Right cardiac atrium (tissue), 5 donors: ENCODE results near the gene ACTMAP. TPM values are rescaled to one million over a fixed set of nuclear protein-coding genes. Genes with fewer than 3 reads are reported as not detected.
A peak's percentile ranks its signal among the peaks of the same experiment; 100 is the strongest.

Experiments used
- ATAC-seq, 2 donors: fragments of 200-7000 bp; cut with Tn5 transposase; one replicate each; pipeline versions ENCODE4 v1.8.0 to v1.9.1; 2020; ENCODE audit warnings: moderate library complexity in 2 of 2, mild to moderate bottlenecking in 1 of 2
- DNase-seq, 3 donors: peaks; one replicate each; pipeline ENCODE4 v3.0.0-alpha.2; 2020
- H3K27ac ChIP-seq: one replicate; pipeline ENCODE4 v1.5.1; 2013; ENCODE audit warnings: mild to moderate bottlenecking, low read length, control low read depth, moderate library complexity
- H3K27me3 ChIP-seq: one replicate; pipeline ENCODE4 v1.6.1; 2013; ENCODE audit not compliant: control insufficient read depth, insufficient read depth
- H3K4me1 ChIP-seq: one replicate; pipeline ENCODE4 v1.6.1; 2013; ENCODE audit warnings: low read length; ENCODE audit not compliant: control insufficient read depth, insufficient read depth
- H3K4me3 ChIP-seq: one replicate; pipeline ENCODE4 v1.5.1; 2013; ENCODE audit warnings: low read length, control low read depth
- H3K9me3 ChIP-seq: one replicate; pipeline ENCODE4 v1.6.1; 2013; ENCODE audit warnings: low read length; ENCODE audit not compliant: control insufficient read depth
- WGBS: extraction: QIAGEN DNeasy Blood & Tissue Kit; methylation state at CpG from one replicate; pipeline ENCODE4 v1.1.7; 2013; 5-methylcytosine and 5-hydroxymethylcytosine counted together
- intact Hi-C, 4 donors: fragments of 100-400 bp; cut with DNase I; formaldehyde crosslinking; loops; one replicate each; pipeline versions ENCODE4 v1.11.0 to v1.14.0; 2022 to 2023
- polyA plus RNA-seq: library from polyadenylated mRNA; stranded (reverse); fragments of 200-250 nt; gene quantifications from one replicate; pipeline ENCODE4 v1.2.3, GENCODE V29; 2013
- total RNA-seq, 4 donors: library from RNA; stranded (reverse); fragmentation: NEBNext Ultra II Directional; extraction: Animal tissue kit (Norgen Biotek cat#: 25700); gene quantifications; one replicate each; pipeline ENCODE4 v1.2.1, GENCODE V29; 2021
- donor health status: healthy with polysubstance abuse.
- donor health status: DM: no; HTN: yes; CAD: no.
- donor health status: DM: no; HTN: no; CAD: no.
- donor health status: DM: no; HTN: yes; CAD: no; lungs with severe emphysema.
- donor health status: DM: yes; HTN: yes; CAD: no.

ACTMAP gene
- total and polyA plus RNA-seq, 5 donors, result 4.5 to 6.1 (median 5.1) TPM

DNA sequence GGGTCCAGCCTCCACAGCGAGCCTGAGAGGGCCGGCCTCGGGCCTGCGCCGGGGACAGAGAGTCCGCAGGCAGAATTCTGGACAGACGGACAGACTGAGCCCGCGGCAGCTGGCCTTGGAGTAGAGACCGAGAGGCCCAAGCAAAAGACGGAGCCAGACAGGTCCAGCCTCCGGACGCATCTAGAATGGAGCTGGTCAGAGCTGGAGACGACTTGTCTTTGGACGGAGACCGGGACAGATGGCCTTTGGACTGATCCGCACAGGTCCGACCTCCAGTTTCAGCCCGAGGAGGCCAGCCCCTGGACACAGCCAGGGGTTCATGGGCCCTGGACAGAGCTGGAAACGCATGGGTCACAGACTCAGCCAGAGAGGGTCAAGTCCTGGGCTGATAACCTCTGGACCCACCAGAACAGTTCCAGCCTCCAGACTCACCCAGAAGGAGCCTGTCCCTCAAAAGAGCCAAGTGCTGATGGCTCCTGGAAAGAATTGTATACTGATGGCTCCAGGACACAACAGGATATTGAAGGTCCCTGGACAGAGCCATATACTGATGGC, 32.9 kb downstream of the ACTMAP start:
- Histone ChIP-seq H3K27ac (peak overlapping the region; percentile 99), H3K4me1 (peaks cover 13% of the 10 kb centered on the region), H3K4me3 (peak overlapping the region; percentile 89), H3K27me3 (no peaks in the 10 kb centered on the region), H3K9me3 (no peaks in the 10 kb centered on the region)
- under 1% methylated on average over 20 of the region's 20 CpGs for WGBS
- intact Hi-C loops, result loop anchor here in 1 of 4 donors (10.0 kb wide), 1 partner anchor 53 kb away; no protein-coding TSS in a partner anchor
- DNase-seq (no peak), ATAC-seq (no peak)

DNA sequence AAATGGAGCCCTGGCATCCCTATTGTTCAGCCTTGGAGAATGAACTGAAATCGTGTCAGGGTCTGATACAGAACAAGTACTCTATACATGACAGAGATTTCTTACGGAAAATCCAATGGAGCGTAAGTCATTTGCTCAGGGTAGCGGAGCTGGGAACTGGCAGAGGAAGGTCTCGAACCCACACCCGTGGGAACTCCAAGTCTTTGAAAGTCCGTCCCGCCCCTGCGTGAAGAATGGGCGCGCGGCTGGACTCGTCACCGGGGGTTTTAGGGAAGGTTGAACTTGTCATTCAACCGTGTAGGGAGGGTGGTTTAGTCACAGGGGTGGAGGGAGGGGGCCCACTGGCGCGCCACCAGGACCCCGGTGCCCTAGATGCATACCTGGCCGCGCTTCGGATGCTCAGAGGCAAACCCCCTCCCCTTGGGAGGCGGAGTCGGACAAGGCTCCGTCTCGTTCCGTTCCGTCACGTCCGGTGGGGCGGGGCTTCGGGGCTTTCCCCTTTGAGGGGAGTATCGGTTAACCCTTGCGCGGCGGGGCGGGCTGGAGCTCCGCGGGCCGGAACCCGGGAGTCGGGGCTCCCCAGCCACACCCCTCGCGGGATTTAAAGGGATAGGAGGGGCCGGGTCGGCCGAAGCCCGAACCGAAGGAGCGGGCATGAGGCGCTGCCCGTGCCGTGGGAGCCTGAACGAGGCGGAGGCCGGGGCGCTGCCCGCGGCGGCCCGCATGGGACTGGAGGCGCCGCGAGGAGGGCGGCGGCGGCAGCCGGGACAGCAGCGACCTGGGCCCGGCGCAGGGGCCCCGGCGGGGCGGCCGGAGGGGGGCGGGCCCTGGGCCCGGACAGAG, 33.6 kb downstream of the ACTMAP start, which contains the start of the genes COQ8B and ITPKC:
Gene COQ8B, minus strand, starts transcription at position 405 of the 843 bp plus-strand sequence. CDS start 2,254 bp downstream, outside the sequence.
Gene ITPKC, plus strand, starts transcription at position 631 of the 843 bp plus-strand sequence. Its CDS starts 24 bp downstream, at position 655.
- DNase-seq (peak; percentile 100), ATAC-seq (peak; percentile 75 to 80)
- no peaks in the 10 kb centered on the region for H3K9me3 ChIP-seq
- no peaks in the 10 kb centered on the region for H3K27me3 ChIP-seq
- WGBS, result under 1% methylated on average over 76 of the region's 76 CpGs
- peak within 1 kb of the TSS; percentile 100 for H3K27ac ChIP-seq
- intact Hi-C loops, result loop anchor here in 1 of 4 donors (10.0 kb wide), 1 partner anchor 52 kb away; no protein-coding TSS in a partner anchor
- H3K4me1 ChIP-seq, result peaks cover 10% of the 10 kb centered on the region
- peak within 1 kb of the TSS; percentile 89 for H3K4me3 ChIP-seq

DNA sequence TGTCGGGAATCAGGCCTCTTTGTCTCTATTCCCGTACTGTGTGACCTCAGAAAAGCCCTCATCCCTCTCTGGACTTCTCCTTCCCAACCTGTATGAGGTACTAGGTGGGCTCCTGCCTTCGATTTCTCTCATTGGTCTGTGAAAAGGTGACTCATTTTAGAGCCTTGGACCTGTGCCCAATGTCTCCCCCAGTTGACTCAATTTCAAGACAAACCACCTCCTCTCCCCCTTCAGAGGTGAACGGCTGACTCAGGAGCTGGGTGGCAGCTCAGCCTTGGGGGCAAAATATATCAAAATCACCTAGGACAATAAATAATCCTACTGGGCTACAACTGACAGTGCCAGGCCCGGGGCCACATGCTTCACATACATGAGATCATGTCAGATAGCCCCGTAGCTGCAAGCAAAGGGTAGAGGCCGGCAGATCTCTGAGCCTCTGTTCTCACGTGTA, 34.2 kb downstream of the ACTMAP start:
- H3K27ac ChIP-seq, result peak overlapping the region; percentile 100
- H3K4me1 ChIP-seq, result peaks cover 9% of the 10 kb centered on the region
- H3K4me3 ChIP-seq, result peak overlapping the region; percentile 89
- H3K9me3 ChIP-seq, result no peaks in the 10 kb centered on the region
- ATAC-seq (no peak), DNase-seq (peak in 2 of 3 donors; percentile 41 to 68)
- 7% methylated on average over 8 of the region's 8 CpGs for WGBS
- intact Hi-C loops, result loop anchor here in 1 of 4 donors (10.0 kb wide), 1 partner anchor 51 kb away; no protein-coding TSS in a partner anchor
- H3K27me3 ChIP-seq, result no peaks in the 10 kb centered on the region

DNA sequence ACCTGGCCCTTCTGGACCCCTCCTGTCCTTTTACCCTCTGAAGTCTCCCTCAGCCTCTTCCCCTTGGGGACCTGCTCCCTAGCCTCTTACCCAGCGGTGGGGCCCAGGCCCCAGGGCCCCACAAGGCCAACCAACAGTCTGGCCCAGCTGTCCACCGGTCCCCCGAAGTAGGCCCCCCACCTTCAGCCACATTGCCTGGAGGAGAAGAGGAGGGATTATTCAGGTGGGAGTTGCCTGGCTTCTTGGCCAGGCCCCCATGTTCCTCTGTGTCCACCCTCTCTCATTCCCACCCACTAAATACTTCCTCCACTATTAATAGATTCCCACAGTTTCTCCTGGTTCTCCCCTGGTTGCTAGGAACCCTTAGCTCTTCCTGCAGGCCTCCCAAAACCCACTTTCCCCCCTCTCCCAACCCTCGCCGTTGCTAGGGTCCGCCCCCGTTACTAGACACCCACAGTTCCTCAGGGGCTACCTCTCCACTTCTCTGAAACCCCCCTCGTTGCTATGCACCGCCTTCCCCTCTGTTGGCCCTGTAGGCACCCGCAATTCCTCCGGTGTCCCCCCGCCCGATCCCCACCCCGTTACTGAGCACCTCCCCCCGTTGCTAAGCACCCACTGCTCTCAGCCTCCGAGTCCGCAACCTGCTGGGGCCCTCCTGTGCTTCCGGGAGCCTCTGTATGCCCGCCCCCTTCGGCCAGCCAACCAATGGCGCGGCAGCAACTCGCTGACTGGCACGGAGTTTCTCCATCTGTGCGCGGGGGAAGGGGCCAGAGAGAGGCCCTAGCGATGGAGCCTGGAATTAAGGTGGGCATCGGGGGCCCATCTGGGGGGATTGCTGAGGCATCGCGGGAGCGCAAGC, 35.6 kb downstream of the ACTMAP start:
- ATAC-seq, result peak; percentile 84
- Histone ChIP-seq H3K4me3 (peak overlapping the region; percentile 89), H3K27ac (peak overlapping the region; percentile 100), H3K9me3 (no peaks in the 10 kb centered on the region), H3K27me3 (no peaks in the 10 kb centered on the region), H3K4me1 (peaks cover 3% of the 10 kb centered on the region)
- 4% methylated on average over 31 of the region's 31 CpGs for WGBS
- DNase-seq, result peak; percentile 95 to 98 (median 98)
- intact Hi-C loops, result loop anchor here in 1 of 4 donors (10.0 kb wide), 1 partner anchor 50 kb away; no protein-coding TSS in a partner anchor

DNA sequence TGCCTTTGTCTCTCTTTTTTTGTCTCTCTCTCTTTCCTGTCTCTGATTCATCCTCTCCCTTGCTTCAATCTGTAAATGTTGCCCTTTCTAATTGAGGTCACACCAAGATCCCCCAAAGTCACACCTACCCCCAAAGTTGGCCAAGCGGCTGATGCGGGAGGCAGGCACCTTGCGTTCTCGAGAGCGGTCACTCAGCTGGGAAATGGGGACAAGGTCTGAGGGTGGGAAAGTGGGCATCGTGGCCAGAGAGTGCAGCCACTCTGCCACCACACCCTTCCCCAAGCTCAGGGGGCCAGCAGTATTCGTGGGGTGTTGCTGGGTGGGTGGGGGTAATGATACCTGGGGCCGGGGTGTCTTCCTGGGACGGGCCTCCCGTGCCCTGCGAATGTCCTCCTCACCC, 36.3 kb downstream of the ACTMAP start:
- Histone ChIP-seq H3K27ac (no peak overlapping the region), H3K9me3 (no peaks in the 10 kb centered on the region), H3K4me1 (peaks cover 3% of the 10 kb centered on the region), H3K27me3 (no peaks in the 10 kb centered on the region), H3K4me3 (peak overlapping the region; percentile 89)
- DNase-seq (no peak), ATAC-seq (no peak)
- 90% methylated on average over 11 of the region's 11 CpGs for WGBS
- intact Hi-C loops, result loop anchor here in 1 of 4 donors (10.0 kb wide), 1 partner anchor 49 kb away; no protein-coding TSS in a partner anchor

DNA sequence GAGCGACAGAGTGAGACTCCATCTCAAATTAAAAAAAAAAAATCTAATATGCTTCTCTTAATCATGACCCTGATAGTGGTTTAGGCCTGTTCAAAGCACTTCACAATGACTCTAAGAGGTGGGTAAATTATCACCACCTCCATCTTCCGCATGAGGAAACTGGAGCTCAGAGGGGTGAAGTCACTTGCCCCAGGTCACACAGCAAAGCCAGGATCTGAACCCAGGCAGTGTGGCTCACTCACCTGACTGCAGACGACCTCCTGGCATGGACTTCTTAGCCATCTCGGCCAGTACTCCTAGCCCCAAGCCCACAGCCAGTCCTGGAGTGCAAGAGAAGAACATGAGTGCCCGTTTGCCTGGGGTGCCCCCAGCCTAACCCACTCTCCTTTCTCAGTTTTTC, 40.5 kb downstream of the ACTMAP start:
- DNase-seq, result no peak
- no peak overlapping the region for H3K4me3 ChIP-seq
- no peaks in the 10 kb centered on the region for H3K27me3 ChIP-seq
- ATAC-seq, result no peak
- H3K4me1 ChIP-seq, result no peaks in the 10 kb centered on the region
- H3K9me3 ChIP-seq, result no peaks in the 10 kb centered on the region
- intact Hi-C loops, result loop anchor here in 1 of 4 donors (10.0 kb wide), 1 partner anchor 45 kb away; no protein-coding TSS in a partner anchor
- H3K27ac ChIP-seq, result no peak overlapping the region
- WGBS, result 98% methylated on average over 5 of the region's 5 CpGs

DNA sequence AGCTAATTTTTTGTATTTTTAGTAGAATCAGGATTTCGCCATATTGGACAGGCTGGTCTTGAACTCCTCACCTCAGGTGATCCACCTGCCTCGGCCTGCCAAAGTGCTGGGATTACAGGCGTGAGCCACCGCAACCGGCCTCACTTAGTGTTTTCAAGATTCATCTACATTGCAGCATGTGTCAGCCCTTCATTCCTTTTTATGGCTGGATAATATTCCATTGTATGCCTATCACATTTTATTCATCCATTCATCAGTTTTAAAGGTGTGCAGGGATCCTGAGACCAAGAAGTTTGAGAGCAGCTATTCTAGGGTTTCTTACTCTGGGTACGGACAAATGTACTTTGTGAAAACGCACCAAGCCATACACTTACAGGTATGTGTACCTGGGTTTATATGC, 42.7 kb downstream of the ACTMAP start:
- Histone ChIP-seq H3K4me1 (no peaks in the 10 kb centered on the region), H3K27ac (no peak overlapping the region), H3K4me3 (no peak overlapping the region), H3K27me3 (no peaks in the 10 kb centered on the region), H3K9me3 (no peaks in the 10 kb centered on the region)
- intact Hi-C loops, result no loop called here
- no peak for ATAC-seq
- 95% methylated on average over 7 of the region's 7 CpGs for WGBS
- DNase-seq, result no peak

DNA sequence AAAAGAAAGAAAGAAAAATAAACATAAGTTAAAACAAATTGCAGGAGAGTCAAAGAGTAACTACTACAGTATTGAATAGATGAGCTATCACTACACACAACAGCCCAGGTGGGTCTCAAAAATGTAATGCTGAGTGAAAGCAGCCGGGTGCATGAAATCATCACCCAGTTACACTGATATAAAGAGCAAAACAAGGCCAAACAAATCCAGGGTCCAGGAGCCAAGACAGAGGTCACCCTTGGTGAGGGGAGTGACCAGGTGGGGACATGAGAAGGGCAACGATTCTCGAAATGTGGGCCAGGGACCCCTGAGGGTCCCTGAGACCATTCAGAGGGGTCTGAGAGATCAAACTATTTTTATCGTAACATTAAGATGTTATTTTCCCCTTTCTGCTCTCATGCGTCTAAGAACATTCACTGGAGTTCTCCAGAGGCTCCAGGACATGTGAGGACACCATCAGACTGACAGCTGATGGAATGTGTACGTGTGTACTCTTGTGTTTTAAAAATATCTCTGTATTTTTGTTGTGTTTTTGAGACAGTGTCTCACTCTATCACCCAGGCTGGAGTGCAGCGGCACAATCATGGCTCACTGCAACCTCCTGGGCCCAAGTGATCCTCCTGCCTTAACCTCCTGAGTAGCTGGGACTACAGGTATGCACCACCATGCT, 44.2 kb downstream of the ACTMAP start:
- ATAC-seq, result peak; percentile 29 to 39
- no peak for DNase-seq
- H3K27ac ChIP-seq, result peak overlapping the region; percentile 86

DNA sequence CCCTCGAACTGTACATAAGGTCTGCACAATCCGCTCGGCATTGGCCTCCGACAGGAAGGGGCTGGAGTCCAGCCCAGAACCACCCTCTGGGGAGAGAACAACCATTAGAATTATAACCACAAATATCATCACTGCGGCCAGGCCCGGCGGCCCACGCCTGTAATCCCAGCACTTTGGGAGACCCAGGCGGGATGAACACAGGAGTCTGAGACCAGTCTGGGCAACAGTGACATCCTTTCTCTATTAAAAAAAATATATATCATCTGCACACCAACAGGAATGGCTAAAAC, 45.0 kb downstream of the ACTMAP start:
- no peaks in the 10 kb centered on the region for H3K9me3 ChIP-seq
- ATAC-seq (peak; percentile 21 to 33), DNase-seq (peak; percentile 57 to 86 (median 78))
- WGBS, result 77% methylated on average over 9 of the region's 9 CpGs
- no peaks in the 10 kb centered on the region for H3K4me1 ChIP-seq
- intact Hi-C loops, result no loop called here
- H3K27me3 ChIP-seq, result no peaks in the 10 kb centered on the region
- H3K4me3 ChIP-seq, result no peak overlapping the region
- peak overlapping the region; percentile 40 for H3K27ac ChIP-seq

More for the DNA sequence above, 44.2 kb downstream of the ACTMAP start:
- no peaks in the 10 kb centered on the region for H3K4me1 ChIP-seq
- no peaks in the 10 kb centered on the region for H3K9me3 ChIP-seq
- no peaks in the 10 kb centered on the region for H3K27me3 ChIP-seq
- intact Hi-C loops, result no loop called here
- H3K4me3 ChIP-seq, result no peak overlapping the region
- WGBS, result 64% methylated on average over 7 of the region's 7 CpGs
